NCI-H526 (cell line): ENCODE results near the gene POLG.

Experiments
- DNase-seq, 2 experiments: peaks; one replicate each; lab custom pipeline; 2025; lab: John Stamatoyannopoulos, UW

The POLG gene

GRCh38 chr15:89356634-89357298 lies 22.1 kb upstream of the POLG start:
- DNase-seq, result peak; percentile 35 to 69

GRCh38 chr15:89353991-89354390 lies 19.4 kb upstream of the POLG start:
- DNase-seq, result no peak

GRCh38 chr15:89352476-89352875 lies 17.9 kb upstream of the POLG start:
- no peak for DNase-seq

GRCh38 chr15:89349206-89349558 lies 14.6 kb upstream of the POLG start:
- no peak for DNase-seq

GRCh38 chr15:89346516-89347231 lies 12.1 kb upstream of the POLG start:
- no peak for DNase-seq

GRCh38 chr15:89345248-89345647 lies 10.6 kb upstream of the POLG start:
- DNase-seq, result no peak

- DNase-seq, result no peak
Observed at GRCh38 chr15:89342840-89343239, 8.2 kb upstream of the POLG start.

GRCh38 chr15:89341316-89342005 lies 6.8 kb upstream of the POLG start:
- DNase-seq, result no peak

GRCh38 chr15:89340573-89340972 lies 5.9 kb upstream of the POLG start:
- DNase-seq, result no peak

- DNase-seq, result no peak
Observed at GRCh38 chr15:89338036-89338435, 3.4 kb upstream of the POLG start.

- DNase-seq, result peak; percentile 83 to 86
Observed at GRCh38 chr15:89335298-89336041, 846 bp upstream of the POLG start.

GRCh38 chr15:89333959-89334509 lies 590 bp downstream of the POLG start:
- no peak for DNase-seq

- peak in 1 of 2 experiments; percentile 49 for DNase-seq
Observed at GRCh38 chr15:89333011-89333860, 1.4 kb downstream of the POLG start.

GRCh38 chr15:89332446-89332845 lies 2.2 kb downstream of the POLG start:
- DNase-seq, result peak in 1 of 2 experiments; percentile 46

GRCh38 chr15:89330881-89331595 lies 3.6 kb downstream of the POLG start:
- no peak for DNase-seq

GRCh38 chr15:89330119-89330518 lies 4.5 kb downstream of the POLG start:
- no peak for DNase-seq

GRCh38 chr15:89329329-89330084 lies 5.1 kb downstream of the POLG start:
- no peak for DNase-seq

- no peak for DNase-seq
Observed at GRCh38 chr15:89328398-89329254, 6.0 kb downstream of the POLG start.

GRCh38 chr15:89327113-89327512 lies 7.5 kb downstream of the POLG start:
- DNase-seq, result no peak
